HL-60 (cell line): ENCODE results near the gene HTATIP2.

Source experiments
- DNase-seq, 2 experiments: peaks; one replicate each; pipeline ENCODE4 v3.0.0-alpha.2; 2010 to 2020; ENCODE audit warnings: low read depth in 1 of 2, low spot score in 1 of 2
- H3K27ac ChIP-seq: fragments of 250-450 bp; sonication (Bioruptor Pico); replicated peaks from 2 replicates; pipeline ENCODE4 v1.5.1; 2020; ENCODE audit warnings: mild to moderate bottlenecking, moderate library complexity
- H3K27me3 ChIP-seq: fragments of 250-450 bp; sonication (Bioruptor Pico); 2 replicates; pipeline ENCODE4 v1.5.1; 2021; ENCODE audit warnings: mild to moderate bottlenecking, moderate library complexity; ENCODE audit not compliant: insufficient read depth, poor library complexity, severe bottlenecking
- H3K4me3 ChIP-seq: replicated peaks from 2 replicates; pipeline ENCODE4 v1.5.1; 2011; ENCODE audit warnings: mild to moderate bottlenecking, control low read depth, low read length; ENCODE audit not compliant: insufficient read depth
- GABPA ChIP-seq: IDR thresholded peaks from 2 replicates; pipeline ENCODE4 v1.6.1; 2012; ENCODE audit warnings: low read depth
- POLR2AphosphoS5 ChIP-seq: IDR thresholded peaks from 2 replicates; pipeline ENCODE4 v1.6.1; 2012; ENCODE audit warnings: low read depth
- REST ChIP-seq: IDR thresholded peaks from 2 replicates; pipeline ENCODE4 v1.6.1; 2012; ENCODE audit warnings: low read depth; ENCODE audit not compliant: insufficient replicate concordance
- SPI1 ChIP-seq: IDR thresholded peaks from 2 replicates; pipeline ENCODE4 v1.6.1; 2012; ENCODE audit warnings: low read depth, mild to moderate bottlenecking, borderline replicate concordance
- TF ChIP-seq, protein P1 (sequence below): IDR thresholded peaks from one replicate; pipeline ENCODE4 v1.5.1; 2011; ENCODE audit warnings: low read length, control low read depth, inconsistent platforms; ENCODE audit not compliant: insufficient read depth

HTATIP2 gene

GRCh38 chr11:20372081-20372626 is 8.6 kb downstream of the HTATIP2 start:
- Histone ChIP-seq H3K4me3 (no peak overlapping the region), H3K27me3 (no peaks in the 10 kb centered on the region), H3K27ac (no peak overlapping the region)
- no peak for DNase-seq
- TF ChIP-seq GABPA (no peak), POLR2AphosphoS5 (no peak), REST (no peak), SPI1 (no peak)
- TF ChIP-seq, protein P1, sequence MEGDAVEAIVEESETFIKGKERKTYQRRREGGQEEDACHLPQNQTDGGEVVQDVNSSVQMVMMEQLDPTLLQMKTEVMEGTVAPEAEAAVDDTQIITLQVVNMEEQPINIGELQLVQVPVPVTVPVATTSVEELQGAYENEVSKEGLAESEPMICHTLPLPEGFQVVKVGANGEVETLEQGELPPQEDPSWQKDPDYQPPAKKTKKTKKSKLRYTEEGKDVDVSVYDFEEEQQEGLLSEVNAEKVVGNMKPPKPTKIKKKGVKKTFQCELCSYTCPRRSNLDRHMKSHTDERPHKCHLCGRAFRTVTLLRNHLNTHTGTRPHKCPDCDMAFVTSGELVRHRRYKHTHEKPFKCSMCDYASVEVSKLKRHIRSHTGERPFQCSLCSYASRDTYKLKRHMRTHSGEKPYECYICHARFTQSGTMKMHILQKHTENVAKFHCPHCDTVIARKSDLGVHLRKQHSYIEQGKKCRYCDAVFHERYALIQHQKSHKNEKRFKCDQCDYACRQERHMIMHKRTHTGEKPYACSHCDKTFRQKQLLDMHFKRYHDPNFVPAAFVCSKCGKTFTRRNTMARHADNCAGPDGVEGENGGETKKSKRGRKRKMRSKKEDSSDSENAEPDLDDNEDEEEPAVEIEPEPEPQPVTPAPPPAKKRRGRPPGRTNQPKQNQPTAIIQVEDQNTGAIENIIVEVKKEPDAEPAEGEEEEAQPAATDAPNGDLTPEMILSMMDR: no peak

- Histone ChIP-seq H3K27ac (no peak overlapping the region), H3K27me3 (no peaks in the 10 kb centered on the region), H3K4me3 (no peak overlapping the region)
- TF ChIP-seq, protein P1: no peak
- TF ChIP-seq REST: no peak
- no peak for TF ChIP-seq POLR2AphosphoS5
- no peak for TF ChIP-seq SPI1
- no peak for TF ChIP-seq GABPA
- no peak for DNase-seq
Measured at GRCh38 chr11:20373147-20373546, 9.6 kb downstream of the HTATIP2 start.

- no peaks in the 10 kb centered on the region for H3K27me3 ChIP-seq
- H3K27ac ChIP-seq: no peak overlapping the region
- TF ChIP-seq, protein P1: no peak
- TF ChIP-seq POLR2AphosphoS5 (no peak), GABPA (no peak), SPI1 (no peak), REST (no peak)
- no peak overlapping the region for H3K4me3 ChIP-seq
- no peak for DNase-seq
Measured at GRCh38 chr11:20373568-20374209, 10.2 kb downstream of the HTATIP2 start.
